ENCODE data around the gene PDE6B. TPM values are rescaled to one million over a fixed set of nuclear protein-coding genes. Genes with fewer than 3 reads are reported as not detected.

Gene PDE6B
- total RNA-seq, 1 experiment from 2014 or later, result not detected

DNA sequence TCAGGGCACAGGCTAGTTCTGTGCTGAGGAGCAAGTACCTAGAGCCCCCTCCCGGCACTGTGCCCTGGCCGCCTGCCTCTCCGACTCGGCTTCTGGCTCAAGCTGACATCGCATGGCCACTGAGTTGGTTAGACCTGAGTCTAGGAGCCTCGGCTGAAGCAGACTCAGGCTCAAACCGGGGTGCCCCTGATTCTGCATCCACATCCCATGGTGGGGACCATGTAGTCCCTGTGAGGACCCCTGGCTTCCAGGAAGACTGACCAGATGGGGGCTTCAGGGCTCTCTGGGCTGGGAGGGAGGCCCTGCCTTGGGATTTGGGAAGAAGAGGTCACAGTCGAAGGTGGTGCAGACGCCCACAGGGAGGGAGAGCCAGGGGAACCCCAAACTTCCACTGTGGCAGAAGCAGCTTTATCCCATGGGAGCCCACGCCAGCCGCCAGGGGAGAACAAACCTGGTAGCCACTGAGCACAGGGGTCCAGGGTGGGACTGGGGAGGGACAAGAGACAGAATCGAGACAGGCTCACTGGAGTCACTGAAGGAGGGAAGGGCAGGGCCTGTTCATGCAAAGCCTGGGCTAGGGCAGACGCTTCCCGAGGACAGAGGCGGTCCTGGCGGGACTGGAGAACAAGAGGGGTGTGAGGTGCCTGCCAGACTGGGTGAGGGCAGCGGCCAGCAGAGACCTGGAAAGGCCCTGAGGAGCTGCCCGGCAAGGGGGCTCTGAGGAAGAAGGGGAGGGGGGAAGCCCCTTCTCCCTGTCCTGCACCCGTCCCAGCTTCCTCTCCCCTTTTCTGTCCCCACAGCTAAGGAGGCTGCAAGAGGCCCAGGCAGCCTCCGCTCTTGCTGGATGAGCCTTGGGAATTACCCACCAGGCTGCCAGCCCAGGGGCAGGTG, 1.1 kb downstream of the PDE6B start:
- intact Hi-C loops (cut with micrococcal nuclease; ENCODE audit: unreplicated experiment), result no loop called here
- peaks cover 10% of the 10 kb centered on the region for H3K9me3 Mint-ChIP-seq (ENCODE audit: unreplicated experiment)
- CTCF ChIA-PET, result no interaction called here
- TF ChIP-seq, protein P1, sequence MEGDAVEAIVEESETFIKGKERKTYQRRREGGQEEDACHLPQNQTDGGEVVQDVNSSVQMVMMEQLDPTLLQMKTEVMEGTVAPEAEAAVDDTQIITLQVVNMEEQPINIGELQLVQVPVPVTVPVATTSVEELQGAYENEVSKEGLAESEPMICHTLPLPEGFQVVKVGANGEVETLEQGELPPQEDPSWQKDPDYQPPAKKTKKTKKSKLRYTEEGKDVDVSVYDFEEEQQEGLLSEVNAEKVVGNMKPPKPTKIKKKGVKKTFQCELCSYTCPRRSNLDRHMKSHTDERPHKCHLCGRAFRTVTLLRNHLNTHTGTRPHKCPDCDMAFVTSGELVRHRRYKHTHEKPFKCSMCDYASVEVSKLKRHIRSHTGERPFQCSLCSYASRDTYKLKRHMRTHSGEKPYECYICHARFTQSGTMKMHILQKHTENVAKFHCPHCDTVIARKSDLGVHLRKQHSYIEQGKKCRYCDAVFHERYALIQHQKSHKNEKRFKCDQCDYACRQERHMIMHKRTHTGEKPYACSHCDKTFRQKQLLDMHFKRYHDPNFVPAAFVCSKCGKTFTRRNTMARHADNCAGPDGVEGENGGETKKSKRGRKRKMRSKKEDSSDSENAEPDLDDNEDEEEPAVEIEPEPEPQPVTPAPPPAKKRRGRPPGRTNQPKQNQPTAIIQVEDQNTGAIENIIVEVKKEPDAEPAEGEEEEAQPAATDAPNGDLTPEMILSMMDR (IDR thresholded peaks at IDR 0.05; ENCODE audit: insufficient read depth in 1 of 2, low read depth in 1 of 2, low read length in 1 of 2, severe bottlenecking in 1 of 2, unreplicated experiment in 1 of 2), result no peak
- H3K9me3 ChIP-seq, result no peaks in the 10 kb centered on the region
- no peaks in the 10 kb centered on the region for H3K4me1 ChIP-seq
- DNase-seq, result peak in 1 of 2 experiments; percentile 21
- no peaks in the 10 kb centered on the region for H3K27me3 Mint-ChIP-seq (ENCODE audit: insufficient read depth, unreplicated experiment)
- H3K27me3 ChIP-seq (replicated peaks; ENCODE audit: control insufficient read depth, insufficient read depth, low read length), result no peaks in the 10 kb centered on the region
- H3K36me3 Mint-ChIP-seq (ENCODE audit: insufficient read depth, unreplicated experiment), result peaks cover 5% of the 10 kb centered on the region
- no peaks in the 10 kb centered on the region for H3K36me3 ChIP-seq (ENCODE audit: control insufficient read depth, insufficient read depth, low read length)
- no peak overlapping the region for H3K4me3 Mint-ChIP-seq (ENCODE audit: unreplicated experiment)
- BruUV-seq (replicated peaks), result no TSS peak
- POLR2A ChIA-PET, result no interaction called here
- no peaks in the 10 kb centered on the region for H3K4me1 Mint-ChIP-seq (ENCODE audit: low read depth, unreplicated experiment)
- H3K4me3 ChIP-seq (ENCODE audit: low read depth, low read length), result no peak overlapping the region
- H3K27ac Mint-ChIP-seq (ENCODE audit: unreplicated experiment), result no peak overlapping the region

DNA sequence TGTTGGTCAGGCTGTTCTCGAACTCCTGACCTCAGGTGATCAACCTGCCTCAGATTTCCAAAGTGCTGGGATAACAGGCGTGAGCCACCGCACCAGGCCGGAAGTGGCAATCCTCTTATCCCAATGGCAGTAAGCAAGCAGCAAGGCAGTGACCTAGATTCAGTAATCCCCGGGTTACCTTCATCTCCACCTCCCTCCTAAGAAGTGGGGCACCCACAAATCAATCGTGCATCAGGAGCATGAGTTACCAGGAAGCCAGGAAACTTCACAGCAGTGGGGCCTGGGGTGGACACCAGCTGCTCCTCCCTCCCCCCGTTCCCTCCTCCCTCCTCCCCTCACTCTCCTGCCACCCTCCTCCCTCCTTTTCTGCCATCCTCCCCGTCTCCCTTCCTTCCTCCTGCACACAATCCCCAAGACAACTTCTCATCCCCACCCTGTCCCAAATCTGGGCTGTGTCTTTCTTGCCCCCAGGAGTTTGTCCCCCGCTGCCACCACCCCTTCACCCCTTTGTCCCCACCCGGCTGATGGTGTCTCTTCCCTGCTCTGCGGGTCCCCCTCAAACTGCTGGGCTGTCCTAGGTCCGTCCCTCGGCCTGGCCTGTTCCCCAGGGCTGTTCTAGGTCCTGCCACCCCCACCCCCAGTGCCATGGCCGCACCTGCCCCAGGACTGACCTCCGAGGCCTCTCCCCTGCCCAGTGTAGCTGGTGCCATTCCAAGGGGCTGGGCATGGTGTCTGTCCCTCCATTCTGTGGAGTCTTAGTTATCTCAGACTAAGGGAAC, 2.2 kb downstream of the PDE6B start:
- Mint-ChIP-seq H3K27ac (ENCODE audit: unreplicated experiment) (no peak overlapping the region), H3K4me1 (ENCODE audit: low read depth, unreplicated experiment) (no peaks in the 10 kb centered on the region), H3K9me3 (ENCODE audit: unreplicated experiment) (peaks cover 14% of the 10 kb centered on the region), H3K36me3 (ENCODE audit: insufficient read depth, unreplicated experiment) (peaks cover 5% of the 10 kb centered on the region), H3K27me3 (ENCODE audit: insufficient read depth, unreplicated experiment) (no peaks in the 10 kb centered on the region), H3K4me3 (ENCODE audit: unreplicated experiment) (no peak overlapping the region)
- DNase-seq, result peak in 1 of 2 experiments; percentile 15
- H3K4me1 ChIP-seq, result no peaks in the 10 kb centered on the region
- no TSS peak for BruUV-seq (replicated peaks)
- TF ChIP-seq, protein P1 (IDR thresholded peaks at IDR 0.05; ENCODE audit: insufficient read depth in 1 of 2, low read depth in 1 of 2, low read length in 1 of 2, severe bottlenecking in 1 of 2, unreplicated experiment in 1 of 2), result no peak
- ChIA-PET POLR2A (no interaction called here), CTCF (no interaction called here)
- intact Hi-C loops (cut with micrococcal nuclease; ENCODE audit: unreplicated experiment), result no loop called here
- H3K4me3 ChIP-seq (ENCODE audit: low read depth, low read length), result no peak overlapping the region
- H3K36me3 ChIP-seq (ENCODE audit: control insufficient read depth, insufficient read depth, low read length), result no peaks in the 10 kb centered on the region
- H3K9me3 ChIP-seq, result no peaks in the 10 kb centered on the region
- no peaks in the 10 kb centered on the region for H3K27me3 ChIP-seq (replicated peaks; ENCODE audit: control insufficient read depth, insufficient read depth, low read length)

DNA sequence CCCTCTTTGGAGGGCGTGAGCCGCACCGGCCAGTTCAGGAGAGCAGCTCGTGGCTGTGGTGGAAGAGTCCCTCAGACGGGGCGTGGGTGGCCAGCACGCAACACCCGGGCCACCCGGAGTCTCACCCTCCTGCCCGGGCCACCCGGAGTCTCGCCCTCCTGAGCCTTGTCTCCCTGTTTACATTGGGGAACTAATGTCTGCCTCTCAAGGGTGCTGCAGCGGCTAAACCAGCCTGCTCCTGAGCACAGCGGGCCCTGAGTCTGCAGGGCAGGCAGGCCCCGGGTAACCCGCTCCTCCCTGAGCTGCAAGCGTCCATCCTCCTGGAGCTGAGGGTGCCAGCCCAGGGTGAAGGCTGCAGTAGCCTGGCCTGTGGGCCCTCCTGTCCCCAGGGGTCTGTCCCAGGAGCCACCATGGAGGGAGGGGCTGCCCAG, 3.0 kb downstream of the PDE6B start:
- no peaks in the 10 kb centered on the region for H3K27me3 ChIP-seq (replicated peaks; ENCODE audit: control insufficient read depth, insufficient read depth, low read length)
- H3K9me3 ChIP-seq, result no peaks in the 10 kb centered on the region
- H3K36me3 ChIP-seq (ENCODE audit: control insufficient read depth, insufficient read depth, low read length), result no peaks in the 10 kb centered on the region
- Mint-ChIP-seq H3K36me3 (ENCODE audit: insufficient read depth, unreplicated experiment) (peaks cover 5% of the 10 kb centered on the region), H3K27me3 (ENCODE audit: insufficient read depth, unreplicated experiment) (no peaks in the 10 kb centered on the region), H3K9me3 (ENCODE audit: unreplicated experiment) (peaks cover 14% of the 10 kb centered on the region), H3K4me3 (ENCODE audit: unreplicated experiment) (no peak overlapping the region), H3K27ac (ENCODE audit: unreplicated experiment) (no peak overlapping the region), H3K4me1 (ENCODE audit: low read depth, unreplicated experiment) (no peaks in the 10 kb centered on the region)
- no peaks in the 10 kb centered on the region for H3K4me1 ChIP-seq
- no peak overlapping the region for H3K4me3 ChIP-seq (ENCODE audit: low read depth, low read length)
- CTCF ChIA-PET, result no interaction called here
- no TSS peak for BruUV-seq (replicated peaks)
- DNase-seq, result no peak
- TF ChIP-seq, protein P1 (IDR thresholded peaks at IDR 0.05; ENCODE audit: insufficient read depth in 1 of 2, low read depth in 1 of 2, low read length in 1 of 2, severe bottlenecking in 1 of 2, unreplicated experiment in 1 of 2), result no peak
- POLR2A ChIA-PET, result no interaction called here
- intact Hi-C loops (cut with micrococcal nuclease; ENCODE audit: unreplicated experiment), result no loop called here
